PC-9 (cell line): ENCODE measurements around the gene DDR1. TPM values are rescaled to one million over a fixed set of nuclear protein-coding genes. Genes with fewer than 3 reads are reported as not detected.
A peak's percentile ranks its signal among the peaks of the same experiment; 100 is the strongest.

Experiments used
- BruUV-seq: library from RNA; stranded (reverse); fragments of 400-500 nt; replicated peaks from 2 replicates; lab custom pipeline; 2021; lab: Mats Ljungman, UMichigan
- CTCF ChIA-PET: fragments of 300-600 bp; sonication (Branson Sonifier 250); formaldehyde crosslinking; loops from one replicate; lab custom pipeline; 2022; ENCODE audit warnings: antibody characterized with exemption; lab: Charles Lee
- POLR2A ChIA-PET: fragments of 300-600 bp; sonication (Branson Sonifier 250); formaldehyde crosslinking; loops from one replicate; lab custom pipeline; 2022; ENCODE audit warnings: antibody characterized with exemption; ENCODE audit not compliant: unreplicated experiment; lab: Charles Lee
- DNase-seq, 2 experiments: peaks; one replicate each; pipeline versions ENCODE4 v3.0.0 to v3.0.0-alpha.2; 2015 to 2022; ENCODE audit warnings: mixed read lengths in 1 of 2
- H2AFZ ChIP-seq: fragments of 200-600 bp; sonication (generic); 2 replicates; pipeline ENCODE4 v1.8.1; 2017; ENCODE audit warnings: antibody characterized with exemption
- H3F3A ChIP-seq: fragments of 200-600 bp; sonication (generic); 2 replicates; pipeline ENCODE4 v1.8.1; 2017; ENCODE audit warnings: antibody characterized with exemption, mild to moderate bottlenecking, low read depth; ENCODE audit not compliant: insufficient read depth
- H3K27ac ChIP-seq: fragments of 200-600 bp; sonication (generic); 2 replicates; pipeline ENCODE4 v1.6.1; 2016; ENCODE audit warnings: mixed run types
- H3K27me3 ChIP-seq: fragments of 200-600 bp; sonication (generic); 2 replicates; pipeline ENCODE4 v1.6.1; 2016; ENCODE audit warnings: low read depth, mixed run types; ENCODE audit not compliant: insufficient read depth
- H3K36me3 ChIP-seq: fragments of 200-600 bp; sonication (generic); 2 replicates; pipeline ENCODE4 v1.6.1; 2016; ENCODE audit warnings: low read depth, mixed run types
- H3K4me1 ChIP-seq: fragments of 200-600 bp; sonication (generic); replicated peaks from 2 replicates; pipeline ENCODE4 v1.6.1; 2016; ENCODE audit warnings: mixed run types; ENCODE audit not compliant: insufficient read depth
- H3K4me2 ChIP-seq: fragments of 200-600 bp; sonication (generic); 2 replicates; pipeline ENCODE4 v1.6.1; 2017; ENCODE audit warnings: mixed run types
- H3K4me3 ChIP-seq: fragments of 200-600 bp; sonication (generic); 2 replicates; pipeline ENCODE4 v1.6.1; 2016; ENCODE audit warnings: mixed run types
- H3K79me2 ChIP-seq: fragments of 200-600 bp; sonication (generic); 2 replicates; pipeline ENCODE4 v1.6.1; 2017; ENCODE audit warnings: low read depth, mixed run types
- H3K9me2 ChIP-seq: fragments of 200-600 bp; sonication (generic); 2 replicates; pipeline ENCODE4 v1.8.1; 2017; ENCODE audit warnings: mild to moderate bottlenecking; ENCODE audit not compliant: insufficient read depth
- H3K9me3 ChIP-seq: fragments of 200-600 bp; sonication (generic); 2 replicates; pipeline ENCODE4 v1.8.1; 2016; ENCODE audit warnings: low read depth; ENCODE audit not compliant: insufficient read depth
- H4K20me1 ChIP-seq: fragments of 200-600 bp; sonication (generic); 2 replicates; pipeline ENCODE4 v1.8.1; 2017; ENCODE audit not compliant: insufficient read depth
- CTCF ChIP-seq: fragments of 200-600 bp; sonication (generic); conservative IDR thresholded peaks from 2 replicates; pipeline ENCODE4 v1.6.1; 2017; ENCODE audit warnings: mixed run types, antibody characterized with exemption, mild to moderate bottlenecking, moderate library complexity
- EZH2 ChIP-seq: fragments of 200-600 bp; sonication (generic); IDR thresholded peaks from 2 replicates; pipeline ENCODE4 v1.8.0; 2017; ENCODE audit warnings: antibody characterized with exemption, low read depth
- intact Hi-C: fragments of 100-400 bp; cut with micrococcal nuclease; formaldehyde crosslinking; loops from one replicate; pipeline ENCODE4 v1.10.0; 2022; ENCODE audit not compliant: unreplicated experiment
- total RNA-seq: library from RNA; stranded (reverse); gene quantifications from 2 replicates; pipeline ENCODE4 v1.2.3, GENCODE V29; 2021

DDR1 gene
- total RNA-seq, 1 experiment from 2014 or later: 267 TPM

- no peaks in the 10 kb centered on the region for H3K79me2 ChIP-seq
- H3F3A ChIP-seq: peaks cover 7% of the 10 kb centered on the region; the same call in 1 of the 2 replicates
- intact Hi-C loops: no loop called here
- POLR2A ChIA-PET: interaction anchor here (0.6 to 1.0 kb wide), 7 partner anchors 11 to 43 kb away, joined by 3 to 19 read pairs (median 4); no protein-coding TSS in a partner anchor
- H3K4me1 ChIP-seq: peaks cover 34% of the 10 kb centered on the region
- no peak overlapping the region for H3K4me3 ChIP-seq
- peak overlapping the region; percentile 22 for H3K4me2 ChIP-seq
- no peaks in the 10 kb centered on the region for H3K36me3 ChIP-seq
- no peak for DNase-seq
- CTCF ChIA-PET: interaction anchor here (0.6 to 1.2 kb wide), 9 partner anchors 12 to 227 kb away, joined by 3 to 16 read pairs (median 4); partner anchors contain the start of gene VARS2
- H3K27me3 ChIP-seq: no peaks in the 10 kb centered on the region
- no peaks in the 10 kb centered on the region for H4K20me1 ChIP-seq
- no peak overlapping the region for H3K27ac ChIP-seq
- H2AFZ ChIP-seq: peak overlapping the region; percentile 52; the same call in 1 of the 2 replicates
- H3K9me3 ChIP-seq: no peaks in the 10 kb centered on the region
- TF ChIP-seq CTCF (no peak), EZH2 (no peak)
- no peaks in the 10 kb centered on the region for H3K9me2 ChIP-seq
- BruUV-seq: TSS peak; percentile 65
These were observed 40.7 kb upstream of the DDR1 start for GRCh38 chr6:30843611-30843998.

DNA sequence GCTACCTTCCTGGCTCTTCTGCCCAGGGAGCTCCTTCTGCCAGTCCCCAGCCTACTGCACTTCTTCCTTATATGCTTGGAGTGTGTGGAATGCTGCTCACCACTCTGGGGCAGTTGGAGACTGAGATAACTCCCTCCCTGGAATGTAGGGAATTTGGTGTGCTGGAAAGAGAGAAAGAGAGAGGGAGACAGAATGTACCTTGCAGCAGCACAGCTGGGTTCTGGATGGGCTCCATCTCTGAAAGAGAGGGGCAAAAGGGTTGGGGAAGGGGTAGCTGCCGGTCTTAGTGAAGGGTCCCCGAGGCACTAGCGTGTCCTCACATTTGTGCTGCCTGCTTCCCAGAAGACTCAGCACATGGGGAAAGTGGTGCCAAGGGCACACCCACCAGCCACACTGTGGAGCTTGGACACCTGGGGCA lies 40.2 kb upstream of the DDR1 start:
- H3K4me1 ChIP-seq: peaks cover 34% of the 10 kb centered on the region
- TF ChIP-seq CTCF (no peak), EZH2 (no peak)
- H3F3A ChIP-seq: peaks cover 7% of the 10 kb centered on the region; the same call in 1 of the 2 replicates
- no peak overlapping the region for H3K4me3 ChIP-seq
- BruUV-seq: no TSS peak
- intact Hi-C loops: no loop called here
- peak overlapping the region; percentile 22 for H3K4me2 ChIP-seq
- H3K27me3 ChIP-seq: no peaks in the 10 kb centered on the region
- H3K9me3 ChIP-seq: no peaks in the 10 kb centered on the region
- CTCF ChIA-PET: interaction anchor here (0.6 to 1.2 kb wide), 10 partner anchors 12 to 227 kb away, joined by 3 to 16 read pairs (median 5); partner anchors contain the start of gene VARS2
- H3K36me3 ChIP-seq: no peaks in the 10 kb centered on the region
- no peaks in the 10 kb centered on the region for H3K9me2 ChIP-seq
- DNase-seq: peak; percentile 53 to 64
- H3K79me2 ChIP-seq: no peaks in the 10 kb centered on the region
- POLR2A ChIA-PET: interaction anchor here (0.6 to 1.0 kb wide), 8 partner anchors 11 to 44 kb away, joined by 3 to 19 read pairs (median 4); no protein-coding TSS in a partner anchor
- H2AFZ ChIP-seq: no peak overlapping the region
- H3K27ac ChIP-seq: no peak overlapping the region
- no peaks in the 10 kb centered on the region for H4K20me1 ChIP-seq

DNA sequence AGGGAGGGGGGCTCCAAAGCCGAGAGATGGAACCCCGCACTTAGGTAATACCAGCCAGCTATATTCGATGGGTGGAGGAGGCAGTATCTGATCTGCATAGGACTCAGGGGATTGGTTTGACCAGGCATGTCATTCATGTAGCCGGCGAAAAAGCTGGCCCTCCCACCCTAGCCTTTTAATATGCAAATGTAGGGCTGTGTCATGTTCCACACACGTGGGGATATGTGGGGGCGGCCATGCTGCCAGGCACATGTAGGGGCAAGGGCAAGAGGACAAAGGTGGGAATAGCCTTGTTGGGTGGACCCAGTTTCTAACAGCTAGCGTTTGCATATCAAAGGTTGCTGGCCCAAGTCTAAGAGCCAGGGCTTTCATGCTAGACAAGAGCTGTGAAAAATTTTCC lies 39.1 kb upstream of the DDR1 start:
- CTCF ChIA-PET: interaction anchor here (1.0 kb wide), 1 partner anchor 114 kb away, joined by 3 read pairs; no protein-coding TSS in a partner anchor
- Histone ChIP-seq H3K9me2 (no peaks in the 10 kb centered on the region), H2AFZ (no peak overlapping the region), H3K4me1 (peaks cover 24% of the 10 kb centered on the region), H3K4me2 (no peak overlapping the region), H3K36me3 (no peaks in the 10 kb centered on the region), H3K27ac (no peak overlapping the region), H4K20me1 (no peaks in the 10 kb centered on the region), H3K79me2 (no peaks in the 10 kb centered on the region), H3F3A (no peaks in the 10 kb centered on the region), H3K9me3 (no peaks in the 10 kb centered on the region), H3K27me3 (no peaks in the 10 kb centered on the region), H3K4me3 (no peak overlapping the region)
- POLR2A ChIA-PET: no interaction called here
- DNase-seq: no peak
- BruUV-seq: no TSS peak
- TF ChIP-seq EZH2 (no peak), CTCF (no peak)
- intact Hi-C loops: no loop called here
